SK-N-MC (cell line): Measurements from ENCODE around the gene RASL12.

Experiments used
- DNase-seq: peaks from one replicate; pipeline ENCODE4 v3.0.0-alpha.2; 2011; ENCODE audit warnings: low read depth, low spot score
- H3K27ac ChIP-seq: fragments of 200-600 bp; sonication (generic); 2 replicates; pipeline ENCODE4 v1.5.1; 2016; ENCODE audit warnings: mixed run types
- H3K36me3 ChIP-seq: fragments of 200-600 bp; sonication (generic); 2 replicates; pipeline ENCODE4 v1.6.1; 2017; ENCODE audit warnings: antibody characterized with exemption, low read length, mixed read lengths; ENCODE audit not compliant: insufficient read depth
- H3K4me3 ChIP-seq: fragments of 200-600 bp; sonication (generic); 2 replicates; pipeline ENCODE4 v1.5.1; 2016
- H3K9ac ChIP-seq: fragments of 200-600 bp; sonication (generic); 2 replicates; pipeline ENCODE4 v1.8.0; 2017; ENCODE audit warnings: mixed run types, mixed read lengths; ENCODE audit not compliant: insufficient read length
- H3K9me3 ChIP-seq: fragments of 200-600 bp; sonication (generic); 2 replicates; pipeline ENCODE4 v1.6.1; 2017; ENCODE audit warnings: low read depth, mild to moderate bottlenecking, antibody characterized with exemption, low read length, moderate library complexity, mixed read lengths
- EZH2 ChIP-seq: fragments of 200-600 bp; sonication (generic); IDR thresholded peaks from one replicate; pipeline ENCODE4 v1.6.1; 2017; ENCODE audit warnings: antibody characterized with exemption
- FOXP2 ChIP-seq: optimal IDR thresholded peaks from 2 replicates; pipeline ENCODE3; 2011; ENCODE audit warnings: mild to moderate bottlenecking, moderate library complexity; ENCODE audit not compliant: insufficient read depth; ENCODE audit errors: extremely low read length, control extremely low read depth
- POLR2AphosphoS5 ChIP-seq: IDR thresholded peaks from 2 replicates; pipeline ENCODE4 v1.6.1; 2012; ENCODE audit warnings: mild to moderate bottlenecking, low read depth, low read length, borderline replicate concordance

The RASL12 gene

DNA sequence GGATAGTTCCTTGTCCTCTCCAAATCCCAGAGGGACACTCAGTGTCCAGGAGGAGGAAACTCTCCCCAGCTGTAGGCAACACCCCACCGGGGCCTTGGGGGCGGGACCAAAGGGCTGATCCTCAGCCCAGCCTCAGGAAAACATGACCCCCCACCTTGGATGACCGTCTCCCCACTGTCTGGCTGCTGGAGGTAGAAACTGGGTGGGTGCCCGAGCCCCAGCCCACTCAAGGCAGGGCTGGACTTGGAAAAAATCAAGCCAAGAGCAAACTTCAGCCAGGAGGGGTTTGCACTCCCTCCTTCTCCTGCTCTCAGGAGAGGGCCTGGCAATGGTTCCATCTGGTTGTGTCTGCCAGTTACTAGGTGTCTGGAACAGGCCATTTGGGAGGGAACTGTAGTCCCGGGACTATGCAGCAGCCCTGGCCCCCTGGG is 3.6 kb upstream of the RASL12 start:
- no peak overlapping the region for H3K9ac ChIP-seq
- TF ChIP-seq EZH2 (no peak), FOXP2 (no peak), POLR2AphosphoS5 (no peak)
- H3K4me3 ChIP-seq: no peak overlapping the region
- H3K9me3 ChIP-seq: no peaks in the 10 kb centered on the region
- no peak overlapping the region for H3K27ac ChIP-seq
- no peak for DNase-seq
- H3K36me3 ChIP-seq: no peaks in the 10 kb centered on the region

DNA sequence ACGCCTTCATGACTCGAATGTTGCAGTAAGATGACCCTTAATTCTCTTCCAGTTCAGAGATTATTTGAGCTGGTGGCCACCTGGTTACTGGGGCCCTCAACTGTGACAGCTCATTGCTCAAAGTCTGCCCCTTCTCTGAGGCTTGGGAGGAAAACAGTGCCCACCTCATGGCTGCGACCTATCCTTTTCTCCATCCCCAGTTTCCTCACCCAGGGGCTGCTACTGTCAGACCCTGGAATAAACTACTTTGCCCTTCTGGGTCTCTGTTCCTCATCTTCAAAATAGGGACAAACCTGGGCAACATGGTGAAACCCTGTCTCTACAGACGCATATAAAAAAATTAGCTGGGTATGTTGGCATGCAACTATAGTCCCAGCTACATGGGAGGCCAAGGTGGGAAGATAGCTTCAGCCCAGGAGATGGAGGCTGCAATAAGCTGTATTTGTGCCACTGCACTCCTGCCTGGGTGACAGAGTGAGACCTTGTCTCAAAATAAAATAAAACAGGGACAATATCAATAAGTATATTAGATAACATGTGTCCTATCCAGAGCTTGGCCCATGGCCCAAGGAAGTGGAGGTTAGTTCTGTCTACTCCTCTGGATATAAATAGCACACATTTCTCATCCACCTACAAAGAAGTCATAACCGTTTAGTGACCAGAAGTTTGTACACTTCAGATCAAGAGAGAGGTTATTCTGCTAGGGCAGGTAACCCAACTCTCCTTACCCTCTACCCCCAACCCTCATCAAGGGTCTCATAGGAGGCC is 2.2 kb upstream of the RASL12 start:
- H3K27ac ChIP-seq: no peak overlapping the region
- TF ChIP-seq EZH2 (no peak), POLR2AphosphoS5 (no peak), FOXP2 (no peak)

DNA sequence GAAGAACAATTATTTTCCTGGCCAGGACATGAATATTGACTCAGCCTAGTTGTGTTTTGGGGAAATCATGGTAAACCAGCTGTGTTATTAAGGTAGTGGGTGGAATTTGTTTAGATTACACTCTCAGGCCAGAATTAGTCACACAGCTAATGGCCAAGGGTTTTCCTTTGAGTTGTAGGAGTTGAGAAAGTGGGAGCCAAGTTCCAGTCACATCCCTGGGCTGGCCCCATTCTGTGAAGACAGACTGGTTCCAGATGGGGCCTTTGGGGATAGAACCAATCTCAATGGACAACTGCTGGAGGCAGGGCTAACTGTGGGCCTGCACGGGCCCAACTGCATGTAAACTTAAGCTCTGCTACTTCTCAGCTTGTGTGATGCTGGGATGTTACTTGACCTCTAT is 1.4 kb upstream of the RASL12 start:
- H3K27ac ChIP-seq: no peak overlapping the region
- TF ChIP-seq EZH2 (no peak), FOXP2 (no peak), POLR2AphosphoS5 (no peak)
- no peak overlapping the region for H3K4me3 ChIP-seq
- H3K9me3 ChIP-seq: no peaks in the 10 kb centered on the region
- H3K36me3 ChIP-seq: no peaks in the 10 kb centered on the region
- no peak overlapping the region for H3K9ac ChIP-seq
- no peak for DNase-seq

More for the DNA sequence above, 2.2 kb upstream of the RASL12 start:
- Histone ChIP-seq H3K36me3 (no peaks in the 10 kb centered on the region), H3K4me3 (no peak overlapping the region), H3K9me3 (no peaks in the 10 kb centered on the region), H3K9ac (no peak overlapping the region)
- no peak for DNase-seq

- no peak for DNase-seq
- Histone ChIP-seq H3K9ac (no peak overlapping the region), H3K9me3 (no peaks in the 10 kb centered on the region), H3K27ac (no peak overlapping the region), H3K4me3 (no peak overlapping the region), H3K36me3 (no peaks in the 10 kb centered on the region)
- TF ChIP-seq POLR2AphosphoS5: no peak
- no peak for TF ChIP-seq EZH2
- no peak for TF ChIP-seq FOXP2
Measured at GRCh38 chr15:65068403-65068788, 605 bp upstream of the RASL12 start.

DNA sequence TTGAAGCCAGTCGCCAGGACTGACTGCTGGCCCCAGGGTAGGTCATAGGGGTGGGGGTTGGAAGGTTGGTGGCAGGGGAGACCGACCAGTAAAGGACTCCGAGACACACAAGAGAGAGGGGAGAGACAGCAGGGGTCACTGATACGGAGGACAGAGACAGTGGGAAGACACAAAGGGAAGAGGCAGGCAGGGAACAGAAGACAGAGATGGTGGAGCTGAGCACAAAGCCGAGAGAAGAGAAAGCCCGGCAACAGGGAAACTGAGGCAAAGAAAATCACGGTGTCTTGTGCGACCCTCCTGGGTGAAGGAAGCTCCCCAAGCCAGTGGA is 510 bp downstream of the RASL12 start:
- TF ChIP-seq POLR2AphosphoS5 (no peak), EZH2 (no peak), FOXP2 (no peak)
- Histone ChIP-seq H3K36me3 (no peaks in the 10 kb centered on the region), H3K9ac (no peak overlapping the region), H3K4me3 (no peak overlapping the region), H3K9me3 (no peaks in the 10 kb centered on the region), H3K27ac (no peak overlapping the region)
- DNase-seq: no peak

- TF ChIP-seq POLR2AphosphoS5 (no peak), FOXP2 (no peak), EZH2 (no peak)
- Histone ChIP-seq H3K9me3 (no peaks in the 10 kb centered on the region), H3K4me3 (no peak overlapping the region), H3K36me3 (no peaks in the 10 kb centered on the region), H3K9ac (no peak overlapping the region), H3K27ac (no peak overlapping the region)
- DNase-seq: no peak
Measured at GRCh38 chr15:65066635-65067316, 1.0 kb downstream of the RASL12 start.

DNA sequence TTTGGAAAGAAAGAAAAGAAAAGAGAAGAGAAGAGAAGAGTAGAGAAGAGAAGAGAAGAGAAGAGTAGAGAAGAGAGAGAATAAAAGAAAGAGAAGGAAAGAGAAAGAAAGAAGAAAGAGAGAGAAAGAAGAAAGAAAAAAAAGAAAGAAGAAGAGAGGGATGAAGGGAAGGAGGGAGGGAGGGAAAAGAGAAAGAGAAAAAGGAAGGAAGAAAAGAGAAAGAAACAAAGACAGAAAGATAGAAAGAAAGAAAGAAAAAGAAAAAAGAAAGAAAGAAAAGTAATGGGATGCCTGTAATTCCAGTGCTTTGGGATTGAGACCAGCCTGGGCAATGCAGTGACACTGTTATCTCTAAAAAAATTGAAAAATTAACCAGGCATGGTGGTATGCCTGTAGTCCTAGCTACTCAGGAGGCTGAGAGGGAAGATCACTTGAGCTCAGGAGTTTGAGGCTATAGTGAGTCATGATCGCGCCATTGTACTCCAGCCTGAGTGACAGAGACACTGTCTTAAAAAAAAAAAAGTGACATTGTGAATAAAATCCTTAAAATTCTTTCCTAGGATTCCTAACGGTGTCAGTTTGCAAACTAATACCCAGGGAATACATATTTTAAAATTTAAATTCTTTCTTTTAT is 1.7 kb downstream of the RASL12 start:
- Histone ChIP-seq H3K4me3 (no peak overlapping the region), H3K36me3 (no peaks in the 10 kb centered on the region), H3K27ac (no peak overlapping the region), H3K9ac (no peak overlapping the region), H3K9me3 (no peaks in the 10 kb centered on the region)
- TF ChIP-seq EZH2: no peak
- no peak for TF ChIP-seq FOXP2
- no peak for TF ChIP-seq POLR2AphosphoS5
- DNase-seq: no peak

- H3K36me3 ChIP-seq: no peaks in the 10 kb centered on the region
- no peaks in the 10 kb centered on the region for H3K9me3 ChIP-seq
- TF ChIP-seq FOXP2 (no peak), EZH2 (no peak), POLR2AphosphoS5 (no peak)
- H3K9ac ChIP-seq: no peak overlapping the region
- no peak overlapping the region for H3K4me3 ChIP-seq
- no peak for DNase-seq
- no peak overlapping the region for H3K27ac ChIP-seq
Measured at GRCh38 chr15:65062726-65063125, 5.1 kb downstream of the RASL12 start.
